HEK293 (cell line): Measurements from ENCODE around the gene WDR73.

Experiments
- CTCF ChIA-PET: fragments of 350-600 bp; formaldehyde crosslinking; extraction: SDS; loops from one replicate; lab custom pipeline; 2021; ENCODE audit warnings: antibody characterized with exemption; lab: Yijun Ruan, JAX
- POLR2A ChIA-PET: fragments of 300-600 bp; formaldehyde crosslinking; extraction: SDS; loops from one replicate; lab custom pipeline; 2020; ENCODE audit warnings: antibody characterized with exemption, inconsistent platforms; lab: Yijun Ruan, JAX
- H3K27ac ChIP-seq: fragments of 200-500 bp; sonication (Bioruptor generic); 2 replicates; pipeline ENCODE4 v1.5.1; 2014; ENCODE audit warnings: low read depth, low read length, control low read depth, inconsistent platforms; ENCODE audit errors: extremely low read depth
- H3K36me3 ChIP-seq, 2 experiments: fragments of 200-500 bp in 1 of 2; sonication (Bioruptor generic) in 1 of 2; 1 replicate in 1 of 2; 2 replicates in 1 of 2; pipeline ENCODE4 v1.5.1; 2014 to 2017; ENCODE audit warnings: inconsistent platforms in 2 of 2, low read length in 2 of 2; ENCODE audit not compliant: control insufficient read depth in 2 of 2, insufficient read depth in 1 of 2
- H3K4me1 ChIP-seq: fragments of 200-500 bp; sonication (Bioruptor generic); 2 replicates; pipeline ENCODE4 v1.5.1; 2014; ENCODE audit warnings: mild to moderate bottlenecking, low read length, inconsistent platforms; ENCODE audit not compliant: control insufficient read depth, insufficient read depth
- H3K4me3 ChIP-seq: 2 replicates; pipeline ENCODE4 v1.5.1; 2011; ENCODE audit warnings: low read depth, mild to moderate bottlenecking, control low read depth, low read length, moderate library complexity
- H3K9me3 ChIP-seq: fragments of 200-500 bp; sonication (Bioruptor generic); 2 replicates; pipeline ENCODE4 v1.5.1; 2014; ENCODE audit warnings: low read depth, low read length, inconsistent platforms; ENCODE audit not compliant: control insufficient read depth, insufficient read depth
- BCL11A ChIP-seq: fragments of 450-650 bp; formaldehyde crosslinking; IDR thresholded peaks from 2 replicates; pipeline ENCODE4 v1.5.1; 2016; ENCODE audit warnings: low read depth, missing biosample characterization, missing genetic modification characterization
- HIC1 ChIP-seq: fragments of 450-650 bp; formaldehyde crosslinking; IDR thresholded peaks from 2 replicates; pipeline ENCODE4 v1.5.1; 2016; ENCODE audit warnings: missing biosample characterization, missing genetic modification characterization
- KLF8 ChIP-seq: fragments of 450-650 bp; formaldehyde crosslinking; IDR thresholded peaks from 2 replicates; pipeline ENCODE4 v1.5.1; 2016; ENCODE audit warnings: missing biosample characterization, missing genetic modification characterization
- OSR2 ChIP-seq: fragments of 450-650 bp; formaldehyde crosslinking; IDR thresholded peaks from 2 replicates; pipeline ENCODE4 v1.5.1; 2016; ENCODE audit warnings: missing biosample characterization, missing genetic modification characterization
- TSHZ1 ChIP-seq: fragments of 450-650 bp; formaldehyde crosslinking; IDR thresholded peaks from 2 replicates; pipeline ENCODE4 v1.5.1; 2016; ENCODE audit warnings: missing biosample characterization, missing genetic modification characterization, borderline replicate concordance
- ZBTB1 ChIP-seq: fragments of 450-650 bp; formaldehyde crosslinking; IDR thresholded peaks from 2 replicates; pipeline ENCODE4 v1.5.1; 2016; ENCODE audit warnings: missing biosample characterization, missing genetic modification characterization
- ZBTB26 ChIP-seq: fragments of 450-650 bp; formaldehyde crosslinking; optimal IDR thresholded peaks from 2 replicates; pipeline ENCODE3; 2016; ENCODE audit warnings: missing biosample characterization, mild to moderate bottlenecking, missing genetic modification characterization
- ZBTB7A ChIP-seq: fragments of 450-650 bp; formaldehyde crosslinking; IDR thresholded peaks from 2 replicates; pipeline ENCODE4 v1.5.1; 2016; ENCODE audit warnings: low read depth, missing biosample characterization, missing genetic modification characterization
- ZFP37 ChIP-seq: fragments of 450-650 bp; formaldehyde crosslinking; IDR thresholded peaks from 2 replicates; pipeline ENCODE4 v1.5.1; 2016; ENCODE audit warnings: missing biosample characterization, missing genetic modification characterization
- ZNF148 ChIP-seq: fragments of 450-650 bp; formaldehyde crosslinking; IDR thresholded peaks from 2 replicates; pipeline ENCODE4 v1.5.0; 2017; ENCODE audit warnings: missing biosample characterization, missing genetic modification characterization, borderline replicate concordance
- ZNF214 ChIP-seq: fragments of 450-650 bp; formaldehyde crosslinking; IDR thresholded peaks from 2 replicates; pipeline ENCODE4 v1.5.1; 2017; ENCODE audit warnings: missing biosample characterization, mild to moderate bottlenecking, missing genetic modification characterization, borderline replicate concordance
- ZNF23 ChIP-seq: fragments of 450-650 bp; formaldehyde crosslinking; IDR thresholded peaks from 2 replicates; pipeline ENCODE4 v1.5.1; 2016; ENCODE audit warnings: missing biosample characterization, missing genetic modification characterization, borderline replicate concordance
- ZNF274 ChIP-seq, 2 experiments: fragments of 200-500 bp in 1 of 2; fragments of 450-650 bp in 1 of 2; sonication (Bioruptor generic) in 1 of 2; formaldehyde crosslinking in 1 of 2; IDR thresholded peaks; 2 replicates each; pipeline versions ENCODE4 v1.5.1 to v1.6.1; 2014 to 2016; ENCODE audit warnings: borderline replicate concordance in 1 of 2, inconsistent platforms in 1 of 2, low read length in 1 of 2, missing biosample characterization in 1 of 2, missing genetic modification characterization in 1 of 2
- ZNF292 ChIP-seq: fragments of 450-650 bp; formaldehyde crosslinking; IDR thresholded peaks from 2 replicates; pipeline ENCODE4 v1.5.1; 2016; ENCODE audit warnings: low read depth, missing biosample characterization, missing genetic modification characterization, borderline replicate concordance
- ZNF37A ChIP-seq: fragments of 450-650 bp; IDR thresholded peaks from 2 replicates; pipeline ENCODE4 v1.5.1; 2018; ENCODE audit warnings: missing biosample characterization, missing genetic modification characterization
- ZNF529 ChIP-seq: fragments of 450-650 bp; formaldehyde crosslinking; IDR thresholded peaks from 2 replicates; pipeline ENCODE4 v1.5.1; 2017; ENCODE audit warnings: missing genetic modification characterization, missing biosample characterization; ENCODE audit not compliant: insufficient replicate concordance
- ZNF585B ChIP-seq: fragments of 450-650 bp; formaldehyde crosslinking; IDR thresholded peaks from 2 replicates; pipeline ENCODE4 v1.5.1; 2016; ENCODE audit warnings: missing biosample characterization, missing genetic modification characterization
- ZNF692 ChIP-seq: fragments of 450-650 bp; formaldehyde crosslinking; IDR thresholded peaks from 2 replicates; pipeline ENCODE4 v1.5.1; 2016; ENCODE audit warnings: missing biosample characterization, missing genetic modification characterization
- ZNF701 ChIP-seq: fragments of 450-650 bp; formaldehyde crosslinking; IDR thresholded peaks from 2 replicates; pipeline ENCODE4 v1.5.1; 2016; ENCODE audit warnings: missing biosample characterization, missing genetic modification characterization
- ZNF76 ChIP-seq: fragments of 450-650 bp; formaldehyde crosslinking; IDR thresholded peaks from 2 replicates; pipeline ENCODE4; 2016; ENCODE audit warnings: low read depth, missing biosample characterization, missing genetic modification characterization, borderline replicate concordance

WDR73 gene

GRCh38 chr15:84609818-84610525 is 44.1 kb downstream of the WDR73 start:
- POLR2A ChIA-PET = no interaction called here
- no peak overlapping the region for H3K27ac ChIP-seq
- no peak overlapping the region for H3K4me3 ChIP-seq
- H3K36me3 ChIP-seq = peaks cover 18 to 34% of the 10 kb centered on the region in 2 experiments; a peak in 2 of 3 replicates
- no peak for TF ChIP-seq ZNF23
- no peak for TF ChIP-seq ZFP37 (tag by site-specific recombination)
- TF ChIP-seq ZBTB26 (tag by site-specific recombination) = no peak
- no peak for TF ChIP-seq ZBTB7A (tag by site-specific recombination)
- TF ChIP-seq KLF8 (tag by site-specific recombination) = no peak
- no peak for TF ChIP-seq OSR2
- no peak for TF ChIP-seq HIC1
- TF ChIP-seq TSHZ1 (tag by site-specific recombination) = no peak
- TF ChIP-seq ZNF148 = no peak
- no peak for TF ChIP-seq ZNF585B (tag by site-specific recombination)
- no peak for TF ChIP-seq ZBTB1 (tag by site-specific recombination)
- TF ChIP-seq ZNF37A (tag by site-specific recombination) = no peak
- TF ChIP-seq ZNF214 (tag by site-specific recombination) = no peak
- TF ChIP-seq ZNF274 (IDR thresholded peaks at IDR 0.05; ENCODE audit: low read length) = no peak
- no peak for TF ChIP-seq ZNF274 (tag by site-specific recombination; IDR thresholded peaks at IDR 0.05; ENCODE audit: borderline replicate concordance)
- TF ChIP-seq ZNF701 (tag by site-specific recombination) = no peak
- TF ChIP-seq ZNF692 (tag by site-specific recombination) = no peak
- TF ChIP-seq ZNF292 (tag by site-specific recombination) = no peak
- no peak for TF ChIP-seq ZNF76
- no peak for TF ChIP-seq BCL11A
- TF ChIP-seq ZNF529 (tag by site-specific recombination) = no peak
- no peaks in the 10 kb centered on the region for H3K9me3 ChIP-seq
- CTCF ChIA-PET = interaction anchor here (2.2 kb wide), 1 partner anchor 10 kb away, joined by 14 read pairs; the partner anchor contains the start of gene ZSCAN2
- no peaks in the 10 kb centered on the region; the same call in 1 of the 2 replicates for H3K4me1 ChIP-seq
